ENCODE measurements around the gene GTF2A1L. TPM values are rescaled to one million over a fixed set of nuclear protein-coding genes. Genes with fewer than 3 reads are reported as not detected.

The GTF2A1L gene
- polyA plus RNA-seq, 12 donors = 0.30 to 0.97 (median 0.50) TPM; not detected in 7

Other genes starting within 250 kb of the GTF2A1L start
- 10 to 100 TPM in 11 of 12 donors, not detected in 1; 11.0 to 24.0 (median 19.0) TPM for gene PPP1R21, start 177.1 kb upstream of the GTF2A1L start, polyA plus RNA-seq (ENCODE audit: insufficient read length in 12 of 12)
- 10 to 100 TPM in 8 of 12 donors, 1 to 10 TPM in 3, not detected in 1; 8.8 to 37.1 (median 11.8) TPM for gene STON1, start 87.7 kb upstream of the GTF2A1L start, polyA plus RNA-seq (ENCODE audit: insufficient read length in 12 of 12)
- under 1 TPM in 7 of 12 donors, not detected in 5; 0.16 to 0.48 (median 0.22) TPM for gene LHCGR, start 137.9 kb downstream of the GTF2A1L start, polyA plus RNA-seq (ENCODE audit: insufficient read length in 12 of 12)